HG03432 (cell line): ENCODE results near the gene LRRTM1.

Experiments
- ATAC-seq: cut with Tn5 transposase; IDR thresholded peaks from one replicate; pipeline ENCODE4 v1.9.1; 2021; ENCODE audit warnings: mild to moderate bottlenecking, moderate library complexity; ENCODE audit not compliant: unreplicated experiment

Gene LRRTM1

GRCh38 chr2:80303006-80303908 is 1.3 kb downstream of the LRRTM1 start:
- no peak for ATAC-seq

- no peak for ATAC-seq
Measured at GRCh38 chr2:80302314-80303005, 2.1 kb downstream of the LRRTM1 start.

- no peak for ATAC-seq
Measured at GRCh38 chr2:80302001-80302313, 2.6 kb downstream of the LRRTM1 start.

GRCh38 chr2:80300954-80301353 is 3.6 kb downstream of the LRRTM1 start:
- no peak for ATAC-seq

GRCh38 chr2:80300346-80300745 is 4.2 kb downstream of the LRRTM1 start:
- ATAC-seq: no peak

- ATAC-seq: no peak
Measured at GRCh38 chr2:80299661-80300060, 4.9 kb downstream of the LRRTM1 start.

GRCh38 chr2:80298954-80299353 is 5.6 kb downstream of the LRRTM1 start:
- ATAC-seq: no peak

- ATAC-seq: no peak
Measured at GRCh38 chr2:80293039-80293438, 11.5 kb downstream of the LRRTM1 start.

GRCh38 chr2:80292474-80292873 is 12.1 kb downstream of the LRRTM1 start:
- ATAC-seq: no peak

- ATAC-seq: no peak
Measured at GRCh38 chr2:80291656-80292055, 12.9 kb downstream of the LRRTM1 start.

GRCh38 chr2:80288576-80288975 is 16.0 kb downstream of the LRRTM1 start:
- no peak for ATAC-seq

GRCh38 chr2:80281049-80281448 is 23.5 kb downstream of the LRRTM1 start:
- no peak for ATAC-seq

- no peak for ATAC-seq
Measured at GRCh38 chr2:80280598-80280997, 24.0 kb downstream of the LRRTM1 start.

GRCh38 chr2:80269806-80270205 is 34.7 kb downstream of the LRRTM1 start:
- no peak for ATAC-seq

GRCh38 chr2:80266231-80266630 is 38.3 kb downstream of the LRRTM1 start:
- no peak for ATAC-seq

GRCh38 chr2:80259292-80259691 is 45.3 kb downstream of the LRRTM1 start:
- ATAC-seq: no peak

- no peak for ATAC-seq
Measured at GRCh38 chr2:80258793-80259192, 45.8 kb downstream of the LRRTM1 start.

- no peak for ATAC-seq
Measured at GRCh38 chr2:80258341-80258740, 46.2 kb downstream of the LRRTM1 start.

GRCh38 chr2:80257450-80257849 is 47.1 kb downstream of the LRRTM1 start:
- ATAC-seq: no peak

GRCh38 chr2:80256782-80257167 is 47.8 kb downstream of the LRRTM1 start:
- ATAC-seq: no peak

GRCh38 chr2:80255918-80256781 is 48.4 kb downstream of the LRRTM1 start:
- ATAC-seq: no peak
